SHP77 treated with DMSO at 0.1 percent for 48 hours (cell line): ENCODE results near the gene PKD2L2.
"Not testable (repeated sequence)": the region's sequence is repeated elsewhere in the genome, so short reads cannot be mapped to it uniquely, and the experiment has no call there.

ENCODE experiments used
- DNase-seq: peaks from one replicate; lab custom pipeline; 2025; lab: John Stamatoyannopoulos, UW

Gene PKD2L2

DNA sequence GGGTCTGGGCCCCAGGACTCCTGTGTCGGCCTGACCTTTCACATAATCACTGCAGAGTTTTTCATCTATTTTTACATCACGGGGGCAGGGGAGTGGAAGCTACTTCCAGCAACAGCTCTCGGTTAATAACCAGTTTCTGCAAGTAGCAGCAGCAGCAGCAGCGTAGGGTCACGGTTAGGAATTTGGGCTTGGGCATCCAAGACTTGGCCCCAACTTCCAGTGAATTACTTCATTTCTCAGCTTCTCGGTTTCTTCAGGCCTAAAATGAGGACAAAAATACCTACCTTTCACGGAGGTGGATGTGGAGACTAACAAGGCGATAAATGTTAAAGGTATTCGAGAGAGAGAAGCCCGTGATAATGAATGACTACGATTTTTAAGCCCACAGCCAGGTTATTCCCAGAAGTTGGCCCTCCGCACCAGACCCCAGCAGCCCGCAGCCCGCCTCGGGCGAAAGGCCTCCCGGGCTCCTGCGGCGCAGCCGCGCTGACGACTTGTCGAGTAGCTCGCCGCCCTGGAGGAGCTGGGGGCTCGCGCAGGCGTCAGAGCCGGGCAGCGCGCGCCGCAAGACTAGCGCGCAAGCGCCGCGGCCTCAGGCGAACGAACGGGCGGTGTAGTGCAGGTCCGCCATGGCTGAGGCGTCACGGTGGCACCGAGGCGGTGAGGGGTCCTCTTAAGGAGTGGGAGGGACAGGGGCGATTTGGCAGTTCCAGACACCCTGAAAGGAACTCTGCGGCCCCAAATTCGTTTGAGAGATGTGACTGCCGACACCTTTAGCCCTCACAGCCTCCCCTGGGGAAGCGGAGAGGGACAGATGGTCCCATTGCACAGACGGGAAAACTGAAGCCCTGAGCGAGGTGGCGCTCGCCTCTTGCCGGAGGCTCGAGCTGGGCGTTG is at the start of gene PKD2L2:
TSS of gene PKD2L2 (plus strand) at position 595 of the 897 bp plus-strand sequence. CDS start at position 630, 35 bp downstream.
- no peak for DNase-seq

- no peak for DNase-seq
Measured at GRCh38 chr5:137842296-137842695, 47.0 kb upstream of the PKD2L2 start.

- DNase-seq, result no peak
Measured at GRCh38 chr5:137843676-137844299, 45.5 kb upstream of the PKD2L2 start.

- DNase-seq, result no peak
Measured at GRCh38 chr5:137845472-137845871, 43.8 kb upstream of the PKD2L2 start.

- no peak for DNase-seq
Measured at GRCh38 chr5:137847687-137848086, 41.6 kb upstream of the PKD2L2 start.

DNA sequence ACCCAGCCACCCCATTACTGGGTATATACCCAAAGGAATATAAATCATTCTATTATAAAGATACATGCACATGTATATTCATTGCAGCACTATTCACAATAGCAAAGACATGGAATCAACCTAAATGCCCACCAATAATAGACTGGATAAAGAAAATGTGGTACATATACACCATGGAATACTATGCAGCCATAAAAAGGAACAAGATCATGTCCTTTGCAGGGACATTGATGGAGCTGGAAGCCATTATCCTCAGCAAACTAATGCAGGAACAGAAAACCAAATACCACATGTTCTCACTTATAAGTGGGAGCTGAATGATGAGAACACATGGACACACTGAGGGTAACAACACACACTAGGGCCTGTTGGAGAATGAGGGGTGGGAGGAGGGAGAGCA is 36.1 kb upstream of the PKD2L2 start:
- DNase-seq, result not testable (repeated sequence)

GRCh38 chr5:137856201-137856600 is 33.1 kb upstream of the PKD2L2 start:
- DNase-seq, result no peak

- DNase-seq, result no peak
Measured at GRCh38 chr5:137856916-137857862, 32.1 kb upstream of the PKD2L2 start.

- DNase-seq, result no peak
Measured at GRCh38 chr5:137858223-137858916, 30.9 kb upstream of the PKD2L2 start.

DNA sequence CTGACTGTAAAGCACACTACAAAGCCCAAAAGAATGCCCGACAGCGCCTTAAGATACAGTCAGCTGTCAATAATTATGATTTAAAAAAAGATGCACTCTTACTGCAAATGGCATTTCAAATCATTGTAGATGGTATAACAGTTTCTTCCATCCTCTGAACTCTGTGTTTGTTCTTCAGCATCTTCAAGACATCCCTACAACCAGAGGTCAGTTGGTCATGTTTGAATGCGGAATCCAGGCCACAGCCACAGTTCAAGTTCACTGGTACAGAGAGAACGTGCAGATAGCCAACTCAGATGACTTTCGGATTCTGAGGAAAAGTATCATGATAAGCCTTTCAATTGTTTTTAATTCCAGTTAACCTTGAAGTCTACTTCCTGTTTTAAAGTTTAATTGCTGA is 30.3 kb upstream of the PKD2L2 start:
- no peak for DNase-seq

- no peak for DNase-seq
Measured at GRCh38 chr5:137862251-137862650, 27.0 kb upstream of the PKD2L2 start.

- DNase-seq, result not testable (repeated sequence)
Measured at GRCh38 chr5:137863653-137864052, 25.6 kb upstream of the PKD2L2 start.

- no peak for DNase-seq
Measured at GRCh38 chr5:137866541-137867388, 22.5 kb upstream of the PKD2L2 start.

GRCh38 chr5:137867664-137868063 is 21.6 kb upstream of the PKD2L2 start, which contains the start of gene MYOT:
Gene MYOT, plus strand, starts transcription at chr5:137867860. Its CDS starts 2,792 bp downstream, at chr5:137870652.
- DNase-seq, result no peak

DNA sequence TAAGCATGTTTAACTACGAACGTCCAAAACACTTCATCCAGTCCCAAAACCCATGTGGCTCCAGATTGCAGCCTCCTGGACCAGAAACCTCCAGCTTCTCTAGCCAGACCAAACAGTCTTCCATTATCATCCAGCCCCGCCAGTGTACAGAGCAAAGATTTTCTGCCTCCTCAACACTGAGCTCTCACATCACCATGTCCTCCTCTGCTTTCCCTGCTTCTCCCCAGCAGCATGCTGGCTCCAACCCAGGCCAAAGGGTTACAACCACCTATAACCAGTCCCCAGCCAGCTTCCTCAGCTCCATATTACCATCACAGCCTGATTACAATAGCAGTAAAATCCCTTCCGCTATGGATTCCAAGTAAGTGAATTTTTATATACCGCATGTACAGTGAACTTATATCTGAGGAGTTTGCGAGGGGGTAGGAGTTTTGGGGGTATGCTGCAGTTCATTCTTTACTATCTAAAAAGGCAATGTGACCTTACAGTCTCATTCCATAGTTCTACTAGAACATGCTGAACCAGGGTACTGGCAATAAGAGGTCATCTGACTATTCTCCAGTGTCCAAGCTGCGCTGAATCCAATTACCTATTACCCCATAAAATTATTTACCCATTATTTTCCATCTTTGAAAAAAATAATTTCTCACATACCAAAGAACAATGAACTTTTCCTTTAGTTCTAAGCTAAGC is 18.5 kb upstream of the PKD2L2 start:
- no peak for DNase-seq

- no peak for DNase-seq
Measured at GRCh38 chr5:137871571-137871970, 17.7 kb upstream of the PKD2L2 start.

- DNase-seq, result no peak
Measured at GRCh38 chr5:137872466-137872865, 16.8 kb upstream of the PKD2L2 start.

DNA sequence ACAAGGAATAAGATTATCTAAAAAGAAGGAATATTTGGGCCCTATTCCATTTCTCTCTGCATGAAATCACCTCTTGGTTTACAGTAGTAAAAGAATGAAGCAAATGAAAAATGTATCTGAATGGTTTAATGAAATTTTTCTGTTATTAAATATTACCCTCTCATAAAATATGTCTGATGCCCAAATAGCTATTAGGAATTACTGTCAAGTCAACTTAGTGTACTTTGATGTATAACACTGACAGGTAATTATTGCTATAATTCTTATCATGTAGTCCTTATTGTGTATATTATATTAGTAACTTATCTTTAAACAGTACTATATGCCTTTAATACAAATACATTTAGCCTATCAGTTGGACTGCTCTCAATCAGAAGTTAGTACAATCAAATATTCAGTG is 13.2 kb upstream of the PKD2L2 start:
- DNase-seq, result no peak

DNA sequence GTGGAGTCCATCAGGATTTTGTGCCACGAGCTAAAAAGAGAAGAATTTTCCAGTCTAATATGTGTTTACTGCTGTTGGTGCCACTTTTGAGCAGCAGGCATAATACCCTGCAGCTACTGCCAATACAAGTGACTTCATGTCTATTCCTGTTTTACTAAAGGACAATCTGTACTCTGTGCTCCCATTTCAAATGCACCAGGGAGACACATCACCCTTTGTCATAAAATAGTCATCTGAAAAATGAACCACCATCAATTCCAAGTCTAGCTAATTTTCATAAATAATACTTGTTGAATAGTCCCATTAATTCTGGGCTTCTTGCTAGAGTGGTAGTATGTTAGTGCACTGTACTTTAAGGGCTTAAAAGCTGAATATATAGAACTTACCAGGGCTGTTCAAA is 8.9 kb upstream of the PKD2L2 start:
- DNase-seq, result no peak

- DNase-seq, result no peak
Measured at GRCh38 chr5:137887831-137888230, 1.4 kb upstream of the PKD2L2 start.
